HepG2 (cell line): ENCODE results near the gene LRIT1.

Experiments
- BHLHE40 ChIP-seq: IDR thresholded peaks from 2 replicates; pipeline ENCODE4 v1.6.1; 2011; ENCODE audit warnings: low read length, improper control_type of control experiment
- RAD21 ChIP-seq: fragments of 450-650 bp; formaldehyde crosslinking; IDR thresholded peaks from 2 replicates; pipeline ENCODE4 v1.5.0; 2020; ENCODE audit warnings: mild to moderate bottlenecking
- RBM22 ChIP-seq: fragments of 200-400 bp; formaldehyde crosslinking; optimal IDR thresholded peaks from 2 replicates; pipeline ENCODE3; 2017; ENCODE audit warnings: mild to moderate bottlenecking, low read length, moderate library complexity
- TF ChIP-seq, protein P1 (sequence below), 2 experiments: sonication (generic) in 1 of 2; formaldehyde crosslinking in 1 of 2; IDR thresholded peaks; 2 replicates each; pipeline versions ENCODE4 v1.4.0 to v1.6.1; 2018 to 2020; ENCODE audit warnings: missing genetic modification reagents in 2 of 2, borderline replicate concordance in 1 of 2, low read depth in 1 of 2, mild to moderate bottlenecking in 1 of 2, missing biosample characterization in 1 of 2

DNA sequence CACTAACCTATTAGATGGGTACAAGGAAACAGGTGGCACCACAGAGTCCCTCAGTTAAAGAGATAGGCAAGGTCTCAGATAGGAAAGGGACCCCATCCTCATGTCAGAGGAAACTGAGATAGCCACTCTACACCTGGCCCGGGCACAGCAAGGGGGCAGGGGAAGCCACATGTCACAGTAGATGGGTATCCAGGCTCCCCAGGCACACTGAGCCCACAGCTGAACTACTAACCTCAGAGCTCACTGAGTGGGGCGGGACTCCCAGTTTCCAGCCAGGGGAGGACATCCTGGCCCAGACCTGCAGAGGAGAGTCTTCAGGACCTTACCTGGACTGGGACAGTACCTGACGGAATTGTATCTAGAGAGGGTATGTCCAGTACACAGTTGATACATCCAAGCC, 50.7 kb downstream of the LRIT1 start:
- TF ChIP-seq RAD21 (no peak), RBM22 (no peak), BHLHE40 (no peak)
- TF ChIP-seq, protein P1, sequence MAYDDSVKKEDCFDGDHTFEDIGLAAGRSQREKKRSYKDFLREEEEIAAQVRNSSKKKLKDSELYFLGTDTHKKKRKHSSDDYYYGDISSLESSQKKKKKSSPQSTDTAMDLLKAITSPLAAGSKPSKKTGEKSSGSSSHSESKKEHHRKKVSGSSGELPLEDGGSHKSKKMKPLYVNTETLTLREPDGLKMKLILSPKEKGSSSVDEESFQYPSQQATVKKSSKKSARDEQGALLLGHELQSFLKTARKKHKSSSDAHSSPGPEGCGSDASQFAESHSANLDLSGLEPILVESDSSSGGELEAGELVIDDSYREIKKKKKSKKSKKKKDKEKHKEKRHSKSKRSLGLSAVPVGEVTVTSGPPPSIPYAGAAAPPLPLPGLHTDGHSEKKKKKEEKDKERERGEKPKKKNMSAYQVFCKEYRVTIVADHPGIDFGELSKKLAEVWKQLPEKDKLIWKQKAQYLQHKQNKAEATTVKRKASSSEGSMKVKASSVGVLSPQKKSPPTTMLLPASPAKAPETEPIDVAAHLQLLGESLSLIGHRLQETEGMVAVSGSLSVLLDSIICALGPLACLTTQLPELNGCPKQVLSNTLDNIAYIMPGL (CRISPR knock-in tag; IDR thresholded peaks at IDR 0.05; ENCODE audit: borderline replicate concordance in 1 of 2, low read depth in 1 of 2) = no peak
